ENCODE results near the gene AKAP12.

DNA sequence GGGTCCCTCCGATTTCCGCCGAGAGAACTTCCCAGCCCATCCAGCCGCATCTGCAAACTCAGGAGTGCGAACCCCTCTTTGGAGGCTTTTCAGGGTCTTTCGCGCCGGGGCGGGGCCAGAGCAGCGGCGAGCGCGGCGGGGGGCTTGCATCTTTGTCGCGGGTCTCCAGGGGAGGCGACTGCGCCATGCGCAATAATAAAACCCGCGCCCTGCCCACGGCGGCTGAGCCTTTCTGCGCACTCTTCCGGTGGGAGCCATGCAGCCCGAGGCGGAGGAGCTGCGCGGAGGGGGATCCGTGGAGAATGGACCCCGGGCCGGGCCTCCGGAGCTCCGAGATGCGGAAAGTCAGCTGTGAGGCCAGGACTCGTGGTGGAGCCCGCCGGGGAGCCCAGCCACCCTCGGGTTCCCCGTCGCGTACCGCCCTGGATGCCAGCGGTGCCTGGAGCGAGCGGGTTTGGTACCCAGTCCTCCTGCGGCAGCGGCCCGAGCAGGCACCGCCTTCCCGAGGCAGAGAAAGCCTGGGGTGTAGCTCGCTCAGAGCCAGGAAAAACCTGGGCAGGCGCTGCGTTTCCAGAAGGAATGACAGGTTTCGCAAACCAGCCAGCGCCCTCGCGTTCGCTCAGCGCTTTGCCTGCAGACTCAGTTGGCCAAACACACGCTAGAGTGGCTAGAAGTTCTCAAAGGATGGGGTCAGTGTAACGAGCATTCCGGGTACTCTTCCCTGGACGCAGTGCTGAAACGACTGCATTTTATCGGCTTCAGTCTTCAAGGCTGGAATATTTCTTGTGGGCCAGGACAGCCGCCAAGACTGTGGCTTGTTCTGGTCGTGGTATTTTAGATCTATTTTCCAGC, 1.2 kb downstream of the AKAP12 start:
- TF ChIP-seq, protein P1, sequence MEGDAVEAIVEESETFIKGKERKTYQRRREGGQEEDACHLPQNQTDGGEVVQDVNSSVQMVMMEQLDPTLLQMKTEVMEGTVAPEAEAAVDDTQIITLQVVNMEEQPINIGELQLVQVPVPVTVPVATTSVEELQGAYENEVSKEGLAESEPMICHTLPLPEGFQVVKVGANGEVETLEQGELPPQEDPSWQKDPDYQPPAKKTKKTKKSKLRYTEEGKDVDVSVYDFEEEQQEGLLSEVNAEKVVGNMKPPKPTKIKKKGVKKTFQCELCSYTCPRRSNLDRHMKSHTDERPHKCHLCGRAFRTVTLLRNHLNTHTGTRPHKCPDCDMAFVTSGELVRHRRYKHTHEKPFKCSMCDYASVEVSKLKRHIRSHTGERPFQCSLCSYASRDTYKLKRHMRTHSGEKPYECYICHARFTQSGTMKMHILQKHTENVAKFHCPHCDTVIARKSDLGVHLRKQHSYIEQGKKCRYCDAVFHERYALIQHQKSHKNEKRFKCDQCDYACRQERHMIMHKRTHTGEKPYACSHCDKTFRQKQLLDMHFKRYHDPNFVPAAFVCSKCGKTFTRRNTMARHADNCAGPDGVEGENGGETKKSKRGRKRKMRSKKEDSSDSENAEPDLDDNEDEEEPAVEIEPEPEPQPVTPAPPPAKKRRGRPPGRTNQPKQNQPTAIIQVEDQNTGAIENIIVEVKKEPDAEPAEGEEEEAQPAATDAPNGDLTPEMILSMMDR (IDR thresholded peaks at IDR 0.05): no peak
- no peak for TF ChIP-seq EZH2 (IDR thresholded peaks at IDR 0.05; ENCODE audit: borderline replicate concordance, insufficient read depth, low read depth, low read length, poor library complexity, severe bottlenecking)

All from B cell (primary cell).